ENCODE measurements around the gene MYMK. TPM values are rescaled to one million over a fixed set of nuclear protein-coding genes. Genes with fewer than 3 reads are reported as not detected.

MYMK gene
- total and polyA plus RNA-seq, 2 of the 13 experiments (the other 11 are each of a cell fraction or from before 2014, with no cell fraction given), result not detected

GRCh38 chr9:133477992-133478850 lies 46.5 kb downstream of the MYMK start (continued):
- TF ChIP-seq IRF2 (CRISPR knock-in tag; IDR thresholded peaks at IDR 0.05) (no peak), ZNF598 (CRISPR knock-in tag; IDR thresholded peaks at IDR 0.05; ENCODE audit: borderline replicate concordance) (no peak), ZNF142 (CRISPR knock-in tag; IDR thresholded peaks at IDR 0.05) (no peak), NCOA2 (CRISPR knock-in tag; IDR thresholded peaks at IDR 0.05) (no peak; the same call in 1 of the 2 replicates), FOSL2 (CRISPR knock-in tag; IDR thresholded peaks at IDR 0.05) (no peak), MIXL1 (CRISPR knock-in tag; IDR thresholded peaks at IDR 0.05) (no peak), BORCS8-MEF2B (CRISPR knock-in tag; IDR thresholded peaks at IDR 0.05) (no peak), ZNF549 (CRISPR knock-in tag; IDR thresholded peaks at IDR 0.05) (no peak), HDAC1 (CRISPR knock-in tag; IDR thresholded peaks at IDR 0.05) (no peak), GTF3A (CRISPR knock-in tag; conservative IDR thresholded peaks at IDR 0.05) (no peak), ZMAT3 (CRISPR knock-in tag; conservative IDR thresholded peaks at IDR 0.05) (no peak; the same call in 1 of the 2 replicates), ZNF646 (CRISPR knock-in tag; IDR thresholded peaks at IDR 0.05) (no peak), HOXA5 (CRISPR knock-in tag; IDR thresholded peaks at IDR 0.05) (no peak), ARID2 (CRISPR knock-in tag; IDR thresholded peaks at IDR 0.05; ENCODE audit: borderline replicate concordance) (no peak), ZGPAT (CRISPR knock-in tag; IDR thresholded peaks at IDR 0.05) (no peak), MEIS2 (CRISPR knock-in tag; IDR thresholded peaks at IDR 0.05) (no peak), FOXP1 (IDR thresholded peaks at IDR 0.05) (no peak), FOXP1 (CRISPR knock-in tag; IDR thresholded peaks at IDR 0.05) (no peak)
